IPS-18c (cell line): Measurements from ENCODE around the gene DDAH2.

Source experiments
- H3K4me3 ChIP-seq: 2 replicates; pipeline ENCODE4 v1.7.0; 2013; ENCODE audit warnings: low read depth, mild to moderate bottlenecking, low read length, moderate library complexity; ENCODE audit not compliant: insufficient read depth
- H3K9me3 ChIP-seq: one replicate; pipeline ENCODE4 v1.6.1; 2013; ENCODE audit warnings: mild to moderate bottlenecking, low read length, moderate library complexity; ENCODE audit not compliant: control insufficient read depth, insufficient read depth

The DDAH2 gene, protein sequence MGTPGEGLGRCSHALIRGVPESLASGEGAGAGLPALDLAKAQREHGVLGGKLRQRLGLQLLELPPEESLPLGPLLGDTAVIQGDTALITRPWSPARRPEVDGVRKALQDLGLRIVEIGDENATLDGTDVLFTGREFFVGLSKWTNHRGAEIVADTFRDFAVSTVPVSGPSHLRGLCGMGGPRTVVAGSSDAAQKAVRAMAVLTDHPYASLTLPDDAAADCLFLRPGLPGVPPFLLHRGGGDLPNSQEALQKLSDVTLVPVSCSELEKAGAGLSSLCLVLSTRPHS

DNA sequence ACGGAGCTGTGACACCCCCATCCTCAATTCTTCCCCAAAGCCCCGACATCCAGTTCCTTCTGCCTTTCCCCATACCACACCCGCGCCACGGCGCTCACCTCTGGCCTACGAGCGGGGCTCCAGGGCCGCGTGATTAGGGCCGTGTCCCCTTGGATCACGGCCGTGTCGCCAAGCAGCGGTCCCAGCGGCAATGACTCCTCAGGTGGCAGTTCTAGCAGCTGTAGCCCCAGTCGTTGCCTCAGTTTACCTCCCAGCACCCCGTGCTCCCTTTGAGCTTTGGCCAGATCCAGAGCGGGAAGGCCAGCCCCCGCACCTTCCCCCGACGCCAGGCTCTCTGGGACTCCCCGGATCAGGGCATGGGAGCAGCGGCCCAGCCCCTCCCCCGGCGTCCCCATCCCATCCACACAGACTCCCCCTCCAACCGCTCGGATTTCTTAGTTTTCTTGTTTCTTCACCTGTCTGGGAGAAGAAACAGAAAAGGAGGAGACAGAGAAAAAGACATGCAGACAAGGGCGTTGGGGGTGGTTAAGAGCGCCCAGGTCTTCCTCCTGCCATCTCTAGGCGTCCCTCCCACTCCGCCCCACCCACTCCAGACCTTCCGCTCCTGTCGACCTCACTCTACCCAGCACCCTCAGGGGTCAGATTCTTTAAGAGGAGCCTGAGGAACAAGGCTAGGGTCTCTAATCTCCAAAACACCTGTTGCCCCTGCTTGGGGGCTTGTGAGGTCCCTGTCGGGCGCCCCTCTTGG, at the start of gene DDAH2:
Gene DDAH2, minus strand, starts transcription at position 533 of the 748 bp plus-strand sequence. Its CDS starts 138 bp downstream, at position 395.
- no peaks in the 10 kb centered on the region for H3K9me3 ChIP-seq
- peak within 1 kb of the TSS; percentile 90 for H3K4me3 ChIP-seq

DNA sequence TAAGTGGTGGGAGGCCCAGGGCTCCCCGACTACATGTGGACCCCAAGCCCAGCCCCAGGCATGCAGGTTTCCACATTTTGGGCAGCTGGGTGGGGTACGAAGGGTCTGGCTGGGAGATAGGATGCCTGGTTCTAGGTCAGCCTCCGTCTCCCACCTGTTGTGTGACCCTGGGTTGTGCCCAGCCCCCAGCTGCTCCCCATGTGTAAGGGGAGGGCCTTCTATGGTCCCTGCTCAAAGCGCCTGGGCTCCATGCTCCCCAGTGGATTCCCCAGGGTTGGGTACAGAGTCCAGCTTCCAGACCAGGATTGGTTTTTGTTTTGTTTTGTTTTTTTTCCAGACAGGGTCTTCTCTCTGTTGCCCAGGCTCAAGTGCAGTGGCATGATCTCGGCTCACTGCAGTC, 49.1 kb upstream of the DDAH2 start:
- Histone ChIP-seq H3K9me3 (no peaks in the 10 kb centered on the region), H3K4me3 (no peak overlapping the region)

DNA sequence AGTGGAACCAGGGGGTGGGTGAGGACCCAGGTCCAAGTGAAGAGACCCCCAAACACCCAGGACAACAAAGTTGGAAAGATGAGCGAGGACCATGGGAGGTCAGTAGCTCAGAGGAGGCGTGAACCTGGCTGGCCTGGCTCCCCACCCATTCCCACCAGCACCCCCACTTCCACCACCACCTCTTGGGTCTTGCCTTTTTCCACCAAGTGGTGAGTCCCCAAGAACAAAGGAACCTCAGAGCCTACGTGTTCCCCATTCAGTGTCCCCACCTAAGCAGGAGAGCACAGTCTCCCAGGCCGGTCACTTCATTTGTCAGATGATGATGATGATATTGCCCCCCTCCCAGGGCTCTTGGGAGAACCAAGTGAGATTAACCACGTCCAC, 48.6 kb upstream of the DDAH2 start:
- no peak overlapping the region for H3K4me3 ChIP-seq
- H3K9me3 ChIP-seq, result no peaks in the 10 kb centered on the region

DNA sequence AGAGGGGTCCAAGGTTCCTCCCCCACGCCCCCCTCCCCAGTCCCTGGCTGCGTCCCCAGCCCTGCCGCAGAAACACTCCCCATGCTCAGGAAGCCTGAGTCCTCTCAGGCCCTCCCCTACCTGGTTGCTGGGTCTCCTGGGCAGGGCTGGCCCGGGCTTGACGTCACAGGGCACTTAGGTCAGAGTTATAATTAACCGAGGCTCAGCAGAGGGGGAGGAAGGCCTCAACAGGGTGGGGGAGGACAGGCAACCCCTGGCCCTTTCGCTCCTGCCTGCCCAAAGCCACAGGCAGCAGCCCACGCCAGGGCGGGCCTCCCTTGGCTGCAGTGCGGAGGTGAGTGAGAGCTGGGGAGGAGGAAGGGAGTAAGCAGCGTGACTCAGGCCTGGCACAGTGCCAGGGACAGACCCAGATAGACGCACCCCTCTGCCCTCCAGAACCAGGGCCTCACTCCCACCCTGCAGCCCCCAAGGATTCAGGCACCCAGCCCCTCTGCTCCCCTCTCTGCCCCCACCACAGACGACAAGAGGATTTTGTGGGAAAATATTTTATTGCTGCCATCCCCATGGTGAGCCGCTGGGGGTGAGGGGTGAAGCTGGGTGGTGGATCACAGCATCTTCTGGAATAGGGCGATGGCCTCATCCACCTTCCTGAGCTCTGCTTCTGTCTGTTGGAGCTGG, 48.0 kb upstream of the DDAH2 start, which contains the start of gene VWA7:
Gene VWA7, minus strand, starts transcription at position 340 of the 678 bp plus-strand sequence. CDS start 549 bp downstream, outside the sequence.
- Histone ChIP-seq H3K9me3 (no peaks in the 10 kb centered on the region), H3K4me3 (no peak within 1 kb of the TSS; the same call in 1 of the 2 replicates)

DNA sequence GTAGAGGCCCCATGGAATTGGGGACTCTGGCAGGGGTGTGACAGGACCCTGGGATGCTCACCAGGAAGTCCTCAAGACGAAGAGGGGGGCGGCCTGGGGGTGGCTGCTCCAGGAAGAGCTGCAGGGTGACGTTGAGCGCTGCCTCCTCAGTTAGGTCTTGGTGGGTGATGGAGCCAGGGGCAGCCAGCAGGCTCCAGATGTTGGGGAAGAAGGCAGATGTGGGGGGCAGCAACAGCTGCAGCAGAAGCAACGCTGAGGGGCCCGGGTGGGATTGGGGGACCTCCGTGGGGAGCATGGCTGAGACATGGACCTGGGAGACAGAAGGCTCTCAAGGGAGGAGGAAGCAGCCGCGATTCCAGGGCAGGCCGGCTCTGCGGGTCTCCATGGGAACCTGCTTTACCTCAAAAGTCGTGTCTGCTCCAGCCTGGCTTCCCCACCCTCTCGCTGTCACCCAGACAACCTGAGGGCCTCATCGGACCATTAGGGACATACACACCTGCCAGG, 47.4 kb upstream of the DDAH2 start:
- H3K4me3 ChIP-seq, result no peak overlapping the region

DNA sequence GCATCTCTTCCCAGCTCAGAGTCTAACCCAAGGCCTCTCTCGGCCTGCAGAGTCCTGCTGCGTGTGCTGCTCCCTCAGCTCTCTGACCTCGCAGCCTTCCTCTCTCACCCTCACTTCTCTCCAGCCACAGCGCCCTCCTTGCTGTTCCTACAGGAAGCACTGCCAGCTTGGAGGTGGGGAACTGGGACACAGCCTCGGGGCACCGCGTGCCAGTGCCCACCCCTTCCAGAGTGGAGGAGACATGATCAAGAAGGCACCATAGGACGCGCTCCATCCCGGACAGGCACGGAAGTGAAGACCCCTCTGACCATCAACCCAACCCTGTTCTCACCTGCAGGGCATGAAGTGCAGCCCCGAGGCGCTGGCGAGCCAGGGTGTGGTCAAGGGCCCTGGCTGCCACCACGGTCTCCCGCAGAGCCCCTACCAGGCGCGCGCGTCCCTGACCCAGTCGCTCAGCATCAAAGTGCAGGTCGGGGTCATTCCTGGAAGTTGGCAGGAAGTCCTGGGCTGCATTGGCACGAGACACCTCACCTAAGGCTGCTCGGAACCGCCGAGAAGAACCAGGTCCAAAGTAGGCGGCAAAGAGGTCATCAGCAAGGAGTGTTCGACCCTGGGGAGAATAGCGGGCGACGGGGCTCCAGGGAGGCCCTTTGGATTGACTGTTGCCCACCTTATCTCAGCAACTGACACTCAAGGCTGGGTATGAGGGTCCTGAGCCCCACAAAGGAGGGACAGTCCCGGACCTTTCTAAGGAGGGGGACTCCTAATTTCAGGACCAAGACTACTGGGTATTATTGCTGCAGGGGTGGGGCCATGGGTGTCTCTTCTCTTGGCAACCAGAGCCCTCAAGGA, 46.8 kb upstream of the DDAH2 start:
- Histone ChIP-seq H3K4me3 (no peak overlapping the region), H3K9me3 (no peaks in the 10 kb centered on the region)

More for the DNA sequence above, 47.4 kb upstream of the DDAH2 start:
- no peaks in the 10 kb centered on the region for H3K9me3 ChIP-seq

DNA sequence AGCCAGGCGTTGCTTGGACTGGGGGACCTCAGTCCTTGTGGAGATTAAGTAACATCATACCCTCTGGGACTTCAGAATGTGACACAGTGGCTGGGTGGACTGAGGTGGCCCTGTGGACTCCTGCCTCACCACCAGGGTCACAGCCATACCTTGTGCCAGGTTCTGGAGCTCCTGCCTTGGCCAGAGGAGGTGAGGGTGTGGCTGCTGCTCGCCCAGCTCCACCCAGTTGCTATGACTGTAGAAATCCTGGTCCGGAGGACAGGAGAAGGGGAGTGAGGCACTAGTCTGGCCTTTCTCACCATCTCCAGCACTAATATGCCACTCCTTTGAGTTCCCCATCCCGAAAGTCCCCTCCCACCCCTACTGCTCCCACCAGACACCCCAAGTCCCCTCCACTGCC, 46.1 kb upstream of the DDAH2 start:
- Histone ChIP-seq H3K9me3 (no peaks in the 10 kb centered on the region), H3K4me3 (no peak overlapping the region)

DNA sequence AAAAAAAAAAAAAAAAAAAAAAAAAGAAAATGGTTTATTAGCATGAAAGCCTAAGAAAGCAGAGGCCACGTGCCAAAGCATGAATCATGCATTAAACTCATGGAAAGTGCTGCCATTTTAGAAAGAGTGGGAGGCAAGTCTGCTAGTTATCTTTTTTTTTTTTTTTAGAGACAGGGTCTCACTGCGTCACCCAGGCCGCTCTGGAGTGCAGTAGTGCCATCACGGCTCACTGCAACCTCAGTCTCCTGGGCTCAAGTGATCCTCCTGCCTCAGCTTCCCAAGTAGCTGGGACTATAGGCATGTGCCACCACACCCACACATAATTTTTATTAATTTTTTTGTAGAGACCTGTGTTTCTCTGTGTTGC, 42.9 kb upstream of the DDAH2 start:
- H3K4me3 ChIP-seq, result no peak overlapping the region
- H3K9me3 ChIP-seq, result no peaks in the 10 kb centered on the region

DNA sequence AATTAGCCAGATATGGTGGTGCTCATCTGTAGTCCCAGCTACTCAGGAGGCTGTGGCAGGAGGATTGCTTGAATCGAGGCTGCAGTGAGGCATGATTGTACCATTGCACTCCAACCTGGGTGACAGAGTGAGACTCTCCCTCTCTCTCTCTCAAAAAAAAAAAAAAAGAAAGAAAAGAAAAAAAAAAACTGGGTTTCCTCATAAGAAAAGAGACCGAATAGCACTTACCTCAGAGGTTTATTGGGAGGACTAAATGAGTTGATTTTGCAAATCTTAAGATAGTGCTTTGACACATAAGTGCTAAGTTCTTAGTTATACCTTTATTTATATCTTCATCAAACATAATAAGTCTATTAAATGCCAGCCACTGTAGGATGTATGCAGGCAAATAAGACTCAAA, 41.8 kb upstream of the DDAH2 start:
- Histone ChIP-seq H3K9me3 (no peaks in the 10 kb centered on the region), H3K4me3 (no peak overlapping the region)

DNA sequence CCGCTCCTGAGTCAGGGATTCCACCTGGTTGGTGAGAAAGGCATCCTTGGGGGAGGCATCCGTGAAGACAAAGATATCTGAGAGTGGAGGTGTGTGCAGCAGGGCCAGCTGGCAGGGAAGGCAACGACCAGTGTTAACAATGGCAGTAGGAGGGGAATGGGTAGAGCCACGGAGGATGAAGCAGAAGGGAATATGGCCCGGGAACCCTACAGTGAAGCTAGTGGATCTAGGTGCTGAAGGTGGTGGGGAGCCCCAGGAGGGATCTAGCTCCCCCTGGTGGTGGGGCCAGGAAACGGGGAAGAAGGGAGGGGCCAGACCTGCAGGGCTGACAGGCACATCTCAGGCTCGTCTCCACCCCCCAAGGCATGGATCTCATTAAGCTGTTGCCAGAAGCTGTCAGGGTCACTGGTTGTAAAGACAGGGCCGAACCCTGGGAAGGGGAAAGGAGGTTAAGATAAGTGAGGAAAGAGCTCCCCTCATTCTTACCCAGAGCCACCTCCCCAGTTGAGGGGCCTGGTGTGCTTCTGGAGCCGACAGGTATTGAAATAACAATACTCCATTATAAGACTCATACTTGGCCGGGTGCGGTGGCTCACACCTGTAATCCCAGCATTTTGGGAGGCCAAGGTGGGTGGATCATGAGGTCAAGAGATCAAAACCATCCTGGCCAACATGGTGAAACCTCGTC, 40.7 kb upstream of the DDAH2 start:
- Histone ChIP-seq H3K9me3 (no peaks in the 10 kb centered on the region), H3K4me3 (no peak overlapping the region)

DNA sequence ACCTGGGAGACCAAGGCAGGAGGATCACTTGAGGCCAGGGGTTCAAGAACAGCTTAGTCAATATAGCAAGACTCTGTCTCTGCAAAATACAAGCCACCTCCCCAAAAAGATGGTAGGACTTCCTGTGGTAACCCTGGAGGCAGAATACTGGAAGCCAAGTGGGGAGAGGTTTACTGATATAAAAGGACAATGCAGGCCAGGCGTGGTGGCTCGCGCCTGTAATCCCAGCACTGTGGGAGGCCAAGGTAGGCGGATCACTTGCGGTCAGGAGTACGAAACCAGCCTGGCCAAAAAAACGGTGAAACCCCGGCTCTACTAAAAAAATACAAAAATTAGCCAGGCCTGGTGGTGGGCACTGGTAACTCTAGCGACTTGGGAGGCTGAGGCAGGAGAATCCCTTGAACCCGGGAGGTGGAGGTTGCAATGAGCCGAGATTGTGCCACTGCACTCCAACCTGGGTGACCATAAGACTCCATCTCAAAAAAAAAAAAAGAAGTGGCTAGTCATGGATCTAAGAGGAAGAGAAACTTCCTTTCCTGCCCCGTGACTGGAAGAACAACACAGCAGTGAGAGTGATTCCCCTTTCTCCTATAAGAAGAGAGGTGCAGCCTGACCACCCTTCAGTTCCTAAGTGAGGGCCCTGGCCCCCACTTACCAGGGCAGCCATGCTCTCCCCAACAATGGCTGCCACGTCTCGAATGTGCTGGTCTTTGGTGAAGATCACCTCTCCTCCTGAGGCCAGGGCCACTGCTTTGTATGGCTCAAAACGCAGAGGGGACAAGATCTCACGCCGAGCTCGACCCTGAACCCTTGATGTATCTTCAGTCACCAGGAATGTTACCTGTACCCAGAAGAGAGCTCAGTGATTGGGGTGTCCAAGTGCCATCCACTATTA, 39.5 kb upstream of the DDAH2 start:
- Histone ChIP-seq H3K9me3 (no peaks in the 10 kb centered on the region), H3K4me3 (no peak overlapping the region)

DNA sequence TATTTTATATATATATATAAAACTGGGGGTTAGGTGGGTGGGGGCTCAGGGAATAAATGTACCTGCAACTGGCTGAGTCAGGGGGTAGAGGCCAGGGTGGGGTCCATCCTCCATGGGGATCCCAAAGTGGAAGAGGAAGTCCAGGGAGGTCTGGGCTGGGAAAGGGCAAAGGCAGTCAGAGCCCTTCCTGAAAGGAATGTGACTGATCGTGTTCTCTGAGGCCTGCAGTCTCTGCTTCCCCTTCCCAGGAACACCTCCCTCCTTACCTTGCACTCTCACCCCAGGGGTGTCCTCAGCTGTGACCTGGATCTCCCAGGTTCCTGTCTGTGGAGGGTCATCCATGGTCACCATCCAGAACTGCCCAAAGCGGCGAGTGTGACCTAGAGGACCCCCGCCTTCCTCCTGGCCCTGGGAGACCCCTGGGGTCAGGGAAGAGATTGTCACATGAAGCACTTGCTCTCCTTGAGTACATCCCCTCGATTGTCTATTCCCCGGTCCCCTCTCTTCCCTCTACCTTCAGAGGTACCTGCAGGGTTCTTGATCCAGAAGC, 38.1 kb upstream of the DDAH2 start:
- Histone ChIP-seq H3K4me3 (no peak overlapping the region), H3K9me3 (no peaks in the 10 kb centered on the region)

DNA sequence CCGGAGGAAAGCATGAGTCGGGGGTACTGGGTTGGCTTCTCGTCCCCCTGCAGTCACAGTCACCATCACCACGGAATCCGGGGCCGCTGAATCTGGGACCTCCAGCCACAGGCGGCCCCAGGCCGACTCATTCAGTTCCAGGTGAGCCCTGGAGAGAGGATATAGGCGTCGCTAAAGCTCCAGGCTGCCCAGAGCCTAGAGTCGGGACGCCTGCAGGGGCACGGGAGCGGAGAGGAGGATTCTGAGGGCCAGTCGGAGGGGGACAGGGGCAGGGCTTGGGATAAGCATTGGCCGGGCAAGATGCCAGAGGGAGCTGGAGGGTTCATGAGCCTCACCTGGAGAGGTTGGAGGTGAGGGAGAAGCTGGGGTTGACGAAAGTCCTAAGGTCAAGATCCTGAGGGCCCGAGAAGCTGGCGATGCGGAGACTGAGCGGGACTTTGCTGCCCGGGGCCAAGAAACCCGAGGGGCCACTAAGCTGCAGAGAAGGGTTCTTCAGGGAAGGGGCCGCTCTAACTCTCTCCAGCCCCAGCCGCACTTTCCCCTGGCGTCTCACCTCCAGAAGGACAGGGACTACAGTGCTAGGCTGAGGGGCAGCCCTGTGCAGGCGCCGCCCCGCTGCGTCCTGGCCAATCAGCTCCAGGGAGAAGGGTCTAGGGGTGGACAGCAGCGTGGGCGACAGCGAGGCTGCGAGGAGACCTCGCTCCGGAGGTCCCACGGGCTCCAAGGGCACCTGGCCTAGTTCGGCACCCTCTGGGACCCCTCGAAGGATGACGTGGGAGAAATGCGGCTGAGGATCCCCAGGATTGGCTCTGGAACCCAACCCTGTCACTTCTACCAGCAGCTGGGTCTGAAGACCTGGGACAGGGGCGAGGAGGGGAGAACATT, 37.1 kb upstream of the DDAH2 start:
- H3K4me3 ChIP-seq, result no peak overlapping the region; the same call in 1 of the 2 replicates
- no peaks in the 10 kb centered on the region for H3K9me3 ChIP-seq

DNA sequence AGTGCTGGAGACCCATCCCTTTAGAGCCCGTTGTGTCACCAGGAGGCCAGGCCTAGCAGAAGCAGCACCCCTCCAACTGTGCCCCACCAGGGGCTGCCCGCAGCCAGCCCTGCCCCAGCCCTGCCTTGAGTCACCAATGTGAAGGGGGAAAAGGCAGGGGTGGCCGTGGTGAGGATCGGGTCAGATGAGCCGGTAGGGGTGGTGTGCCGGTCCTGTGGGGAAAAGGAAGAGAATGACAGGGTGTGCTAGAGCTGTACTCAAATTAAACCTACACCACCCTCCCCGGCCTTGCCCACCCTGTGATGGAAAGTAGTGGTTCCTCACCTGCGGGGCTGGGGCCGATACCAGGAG, 36.4 kb upstream of the DDAH2 start:
- Histone ChIP-seq H3K9me3 (no peaks in the 10 kb centered on the region), H3K4me3 (no peak overlapping the region)

DNA sequence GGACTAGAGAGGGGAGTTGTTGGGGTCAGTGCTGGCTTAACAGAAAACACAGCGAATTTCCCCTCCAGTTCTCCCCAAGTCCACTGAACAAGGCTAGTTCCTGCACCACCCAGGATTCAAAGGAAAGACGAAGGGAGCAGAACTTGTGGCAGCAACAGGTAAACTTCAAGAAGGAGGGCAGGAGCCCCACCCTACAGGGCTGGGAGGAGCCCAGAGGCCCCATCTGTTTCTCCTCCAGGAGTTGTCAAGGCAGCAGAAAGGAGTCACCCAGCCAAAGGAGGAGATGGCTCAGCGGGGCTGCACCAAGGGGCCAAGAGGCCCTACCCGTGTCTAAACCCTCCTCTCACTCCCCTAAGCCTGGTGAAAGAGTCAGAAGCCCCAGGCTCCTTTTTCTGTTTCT, 35.1 kb upstream of the DDAH2 start:
- Histone ChIP-seq H3K9me3 (no peaks in the 10 kb centered on the region), H3K4me3 (no peak overlapping the region)
